ENCODE measurements around the gene THY1. TPM values are rescaled to one million over a fixed set of nuclear protein-coding genes. Genes with fewer than 3 reads are reported as not detected.

The THY1 gene
- total and polyA plus RNA-seq, 2 experiments from 2014 or later = 2.1 to 7.5 TPM

GRCh38 chr11:119415966-119416365 is 7.0 kb downstream of the THY1 start:
- DNase-seq (ENCODE audit: low read depth in 1 of 2, low spot score in 1 of 2) = no peak
- peaks cover 6% of the 10 kb centered on the region for H3K27me3 ChIP-seq
- TF ChIP-seq CTCF (IDR thresholded peaks at IDR 0.05; ENCODE audit: low read depth, low read length) = no peak

GRCh38 chr11:119415517-119415916 is 7.5 kb downstream of the THY1 start:
- no peak for DNase-seq (ENCODE audit: low read depth in 1 of 2, low spot score in 1 of 2)

More at GRCh38 chr11:119415966-119416365, 7.0 kb downstream of the THY1 start:
- Histone ChIP-seq H3K9me3 (ENCODE audit: low read depth) (no peaks in the 10 kb centered on the region), H3K4me1 (ENCODE audit: low read depth) (no peaks in the 10 kb centered on the region), H3K4me3 (no peak overlapping the region), H3K36me3 (no peaks in the 10 kb centered on the region), H3K27ac (no peak overlapping the region)

GRCh38 chr11:119414734-119415133 is 8.2 kb downstream of the THY1 start:
- no peaks in the 10 kb centered on the region for H3K4me1 ChIP-seq (ENCODE audit: low read depth)
- no peak for DNase-seq (ENCODE audit: low read depth in 1 of 2, low spot score in 1 of 2)
- H3K9me3 ChIP-seq (ENCODE audit: low read depth) = no peaks in the 10 kb centered on the region
- no peak overlapping the region for H3K27ac ChIP-seq
- no peak for TF ChIP-seq CTCF (IDR thresholded peaks at IDR 0.05; ENCODE audit: low read depth, low read length)
- no peaks in the 10 kb centered on the region for H3K36me3 ChIP-seq
- H3K27me3 ChIP-seq = no peaks in the 10 kb centered on the region
- H3K4me3 ChIP-seq = no peak overlapping the region

More at GRCh38 chr11:119415517-119415916, 7.5 kb downstream of the THY1 start:
- no peak overlapping the region for H3K27ac ChIP-seq
- peaks cover 2% of the 10 kb centered on the region for H3K27me3 ChIP-seq
- no peaks in the 10 kb centered on the region for H3K4me1 ChIP-seq (ENCODE audit: low read depth)
- no peak overlapping the region for H3K4me3 ChIP-seq
- H3K9me3 ChIP-seq (ENCODE audit: low read depth) = no peaks in the 10 kb centered on the region
- H3K36me3 ChIP-seq = no peaks in the 10 kb centered on the region
- TF ChIP-seq CTCF (IDR thresholded peaks at IDR 0.05; ENCODE audit: low read depth, low read length) = no peak

- Histone ChIP-seq H3K27me3 (no peaks in the 10 kb centered on the region), H3K4me3 (no peak overlapping the region), H3K27ac (no peak overlapping the region), H3K9me3 (ENCODE audit: low read depth) (no peaks in the 10 kb centered on the region), H3K36me3 (no peaks in the 10 kb centered on the region), H3K4me1 (ENCODE audit: low read depth) (no peaks in the 10 kb centered on the region)
- DNase-seq (ENCODE audit: low read depth in 1 of 2, low spot score in 1 of 2) = no peak
- no peak for TF ChIP-seq CTCF (IDR thresholded peaks at IDR 0.05; ENCODE audit: low read depth, low read length)
These were observed 8.7 kb downstream of the THY1 start for GRCh38 chr11:119414321-119414720.

- Histone ChIP-seq H3K27me3 (no peaks in the 10 kb centered on the region), H3K36me3 (no peaks in the 10 kb centered on the region), H3K4me3 (no peak overlapping the region), H3K4me1 (ENCODE audit: low read depth) (no peaks in the 10 kb centered on the region), H3K27ac (no peak overlapping the region), H3K9me3 (ENCODE audit: low read depth) (no peaks in the 10 kb centered on the region)
- DNase-seq (ENCODE audit: low read depth in 1 of 2, low spot score in 1 of 2) = no peak
- TF ChIP-seq CTCF (IDR thresholded peaks at IDR 0.05; ENCODE audit: low read depth, low read length) = no peak
These were observed 10.9 kb downstream of the THY1 start for GRCh38 chr11:119412072-119412471.

- Histone ChIP-seq H3K36me3 (no peaks in the 10 kb centered on the region), H3K4me1 (ENCODE audit: low read depth) (no peaks in the 10 kb centered on the region), H3K27ac (no peak overlapping the region), H3K27me3 (no peaks in the 10 kb centered on the region), H3K9me3 (ENCODE audit: low read depth) (no peaks in the 10 kb centered on the region), H3K4me3 (no peak overlapping the region)
- no peak for TF ChIP-seq CTCF (IDR thresholded peaks at IDR 0.05; ENCODE audit: low read depth, low read length)
- no peak for DNase-seq (ENCODE audit: low read depth in 1 of 2, low spot score in 1 of 2)
These were observed 12.5 kb downstream of the THY1 start for GRCh38 chr11:119410501-119410900.
